ENCODE data around the gene CDH23.
A peak's percentile ranks its signal among the peaks of the same experiment; 100 is the strongest.
"Not testable (repeated sequence)": the region's sequence is repeated elsewhere in the genome, so short reads cannot be mapped to it uniquely, and the experiment has no call there.

CDH23 gene

DNA sequence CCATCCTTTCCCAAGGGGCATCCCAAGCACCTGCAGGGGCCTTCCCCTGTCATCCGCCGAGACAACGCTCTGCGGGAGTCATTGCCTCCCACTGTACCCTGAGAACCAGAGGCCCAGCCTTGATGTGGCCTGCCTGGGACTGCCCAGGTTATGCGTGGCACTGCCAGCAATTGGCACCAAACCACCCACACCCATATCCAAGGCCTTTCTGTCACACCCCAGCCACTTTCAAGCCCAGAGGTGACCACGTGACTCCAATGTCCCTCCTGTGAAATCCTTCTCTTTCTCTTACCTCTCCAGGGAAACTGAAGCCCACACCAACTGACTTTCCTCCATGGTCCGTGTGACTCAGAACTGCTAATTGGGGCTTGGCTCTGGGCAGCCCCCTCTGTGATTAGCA is 198.9 kb downstream of the CDH23 start:
- TF ChIP-seq, protein P1, sequence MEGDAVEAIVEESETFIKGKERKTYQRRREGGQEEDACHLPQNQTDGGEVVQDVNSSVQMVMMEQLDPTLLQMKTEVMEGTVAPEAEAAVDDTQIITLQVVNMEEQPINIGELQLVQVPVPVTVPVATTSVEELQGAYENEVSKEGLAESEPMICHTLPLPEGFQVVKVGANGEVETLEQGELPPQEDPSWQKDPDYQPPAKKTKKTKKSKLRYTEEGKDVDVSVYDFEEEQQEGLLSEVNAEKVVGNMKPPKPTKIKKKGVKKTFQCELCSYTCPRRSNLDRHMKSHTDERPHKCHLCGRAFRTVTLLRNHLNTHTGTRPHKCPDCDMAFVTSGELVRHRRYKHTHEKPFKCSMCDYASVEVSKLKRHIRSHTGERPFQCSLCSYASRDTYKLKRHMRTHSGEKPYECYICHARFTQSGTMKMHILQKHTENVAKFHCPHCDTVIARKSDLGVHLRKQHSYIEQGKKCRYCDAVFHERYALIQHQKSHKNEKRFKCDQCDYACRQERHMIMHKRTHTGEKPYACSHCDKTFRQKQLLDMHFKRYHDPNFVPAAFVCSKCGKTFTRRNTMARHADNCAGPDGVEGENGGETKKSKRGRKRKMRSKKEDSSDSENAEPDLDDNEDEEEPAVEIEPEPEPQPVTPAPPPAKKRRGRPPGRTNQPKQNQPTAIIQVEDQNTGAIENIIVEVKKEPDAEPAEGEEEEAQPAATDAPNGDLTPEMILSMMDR (IDR thresholded peaks at IDR 0.05; ENCODE audit: low read depth, low read length) = no peak
- no peak for DNase-seq (ENCODE audit: low read depth, low spot score)
- in situ Hi-C loops (cut with HindIII; ENCODE audit: low sequenced_read_pairs) = no loop called here
- H3K4me3 ChIP-seq (ENCODE audit: low read depth, low read length) = no peak overlapping the region

DNA sequence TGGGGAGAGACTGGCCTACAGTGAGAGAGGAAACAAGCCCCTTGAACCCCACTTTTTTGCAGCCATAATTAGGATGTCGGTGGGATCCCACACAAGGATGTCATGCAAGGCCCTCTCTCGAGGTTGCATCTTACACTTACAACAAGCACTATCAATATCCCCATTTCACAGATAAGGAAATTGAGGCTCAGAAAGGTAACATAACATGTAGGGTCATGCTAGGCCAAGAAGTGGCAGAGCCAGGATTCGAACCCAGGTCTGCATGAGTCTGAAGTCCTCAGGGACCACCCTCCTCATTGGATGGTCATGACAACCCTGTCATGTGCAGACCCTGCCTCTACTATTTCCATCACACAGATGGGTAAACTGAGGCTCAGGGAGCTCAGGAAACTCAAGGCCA is 199.4 kb downstream of the CDH23 start:
- no peak overlapping the region for H3K4me3 ChIP-seq (ENCODE audit: low read depth, low read length)
- in situ Hi-C loops (cut with HindIII; ENCODE audit: low sequenced_read_pairs) = no loop called here
- TF ChIP-seq, protein P1 (IDR thresholded peaks at IDR 0.05; ENCODE audit: low read depth, low read length) = no peak
- no peak for DNase-seq (ENCODE audit: low read depth, low spot score)

- in situ Hi-C loops (cut with HindIII; ENCODE audit: low sequenced_read_pairs) = no loop called here
- no peak for DNase-seq (ENCODE audit: low read depth, low spot score)
- TF ChIP-seq, protein P1 (IDR thresholded peaks at IDR 0.05; ENCODE audit: low read depth, low read length) = no peak
Measured at GRCh38 chr10:71596759-71597158, 200.0 kb downstream of the CDH23 start.

GRCh38 chr10:71597821-71598498 is 201.2 kb downstream of the CDH23 start:
- H3K4me3 ChIP-seq (ENCODE audit: low read depth, low read length) = no peak overlapping the region
- in situ Hi-C loops (cut with HindIII; ENCODE audit: low sequenced_read_pairs) = no loop called here
- TF ChIP-seq, protein P1 (IDR thresholded peaks at IDR 0.05; ENCODE audit: low read depth, low read length) = no peak
- DNase-seq (ENCODE audit: low read depth, low spot score) = no peak

More at GRCh38 chr10:71596759-71597158, 200.0 kb downstream of the CDH23 start:
- no peak overlapping the region for H3K4me3 ChIP-seq (ENCODE audit: low read depth, low read length)

GRCh38 chr10:71598621-71599055 is 201.9 kb downstream of the CDH23 start:
- in situ Hi-C loops (cut with HindIII; ENCODE audit: low sequenced_read_pairs) = no loop called here
- DNase-seq (ENCODE audit: low read depth, low spot score) = peak; percentile 53

GRCh38 chr10:71599518-71599917 is 202.8 kb downstream of the CDH23 start:
- in situ Hi-C loops (cut with HindIII; ENCODE audit: low sequenced_read_pairs) = no loop called here
- no peak for DNase-seq (ENCODE audit: low read depth, low spot score)
- TF ChIP-seq, protein P1 (IDR thresholded peaks at IDR 0.05; ENCODE audit: low read depth, low read length) = no peak
- no peak overlapping the region for H3K4me3 ChIP-seq (ENCODE audit: low read depth, low read length)

More at GRCh38 chr10:71598621-71599055, 201.9 kb downstream of the CDH23 start:
- H3K4me3 ChIP-seq (ENCODE audit: low read depth, low read length) = no peak overlapping the region
- TF ChIP-seq, protein P1 (IDR thresholded peaks at IDR 0.05; ENCODE audit: low read depth, low read length) = no peak

- in situ Hi-C loops (cut with HindIII; ENCODE audit: low sequenced_read_pairs); DNase-seq (ENCODE audit: low read depth, low spot score); H3K4me3 ChIP-seq (ENCODE audit: low read depth, low read length): not testable (repeated sequence)
Measured at GRCh38 chr10:71600242-71600641, 203.5 kb downstream of the CDH23 start.

Data from astrocyte of the spinal cord (primary cell).